Calu3 (cell line): ENCODE data around the gene PAXIP1. TPM values are rescaled to one million over a fixed set of nuclear protein-coding genes. Genes with fewer than 3 reads are reported as not detected.

Source experiments
- BruUV-seq: library from RNA; stranded (reverse); fragments of 400-500 nt; replicated peaks from 2 replicates; lab custom pipeline; 2021; lab: Mats Ljungman, UMichigan
- CTCF ChIA-PET: fragments of 300-600 bp; sonication (Branson Sonifier 250); formaldehyde crosslinking; loops from one replicate; lab custom pipeline; 2022; ENCODE audit warnings: antibody characterized with exemption; lab: Charles Lee
- DNase-seq: peaks from one replicate; pipeline ENCODE4 v3.0.0; 2022
- H3K27ac Mint-ChIP-seq: one replicate; pipeline ENCODE4 v1.8.0; 2022; ENCODE audit warnings: mixed read lengths; ENCODE audit not compliant: unreplicated experiment
- H3K27me3 Mint-ChIP-seq: one replicate; pipeline ENCODE4 v1.8.0; 2022; ENCODE audit warnings: mixed read lengths; ENCODE audit not compliant: unreplicated experiment
- H3K36me3 Mint-ChIP-seq: one replicate; pipeline ENCODE4 v1.8.0; 2022; ENCODE audit warnings: mild to moderate bottlenecking, moderate library complexity, mixed read lengths; ENCODE audit not compliant: insufficient read depth, unreplicated experiment
- H3K4me1 Mint-ChIP-seq: one replicate; pipeline ENCODE4 v1.8.0; 2022; ENCODE audit warnings: mild to moderate bottlenecking, low read depth, mixed read lengths; ENCODE audit not compliant: unreplicated experiment
- H3K4me3 Mint-ChIP-seq: one replicate; pipeline ENCODE4 v1.8.0; 2022; ENCODE audit warnings: mild to moderate bottlenecking, low read depth, moderate library complexity, mixed read lengths; ENCODE audit not compliant: unreplicated experiment
- H3K9me3 Mint-ChIP-seq: one replicate; pipeline ENCODE4 v1.8.0; 2022; ENCODE audit warnings: low read depth, mixed read lengths; ENCODE audit not compliant: unreplicated experiment
- CTCF ChIP-seq: fragments of 200-600 bp; IDR thresholded peaks from one replicate; pipeline ENCODE4 v1.8.0; 2022; ENCODE audit warnings: antibody characterized with exemption; ENCODE audit not compliant: unreplicated experiment
- intact Hi-C: fragments of 100-400 bp; cut with micrococcal nuclease; formaldehyde crosslinking; loops from one replicate; pipeline ENCODE4 v1.10.0; 2022; ENCODE audit not compliant: unreplicated experiment
- total RNA-seq: library from RNA; stranded (reverse); gene quantifications from 2 replicates; pipeline ENCODE4 v1.2.3, GENCODE V29; 2022

Gene PAXIP1
- total RNA-seq, 1 experiment from 2014 or later = 23.1 TPM

- H3K27ac Mint-ChIP-seq = no peak overlapping the region
- H3K4me1 Mint-ChIP-seq = peaks cover 8% of the 10 kb centered on the region
- no TSS peak for BruUV-seq
- DNase-seq = no peak
- intact Hi-C loops = no loop called here
- H3K4me3 Mint-ChIP-seq = no peak overlapping the region
- CTCF ChIA-PET = no interaction called here
- no peaks in the 10 kb centered on the region for H3K27me3 Mint-ChIP-seq
- TF ChIP-seq CTCF = no peak
- H3K9me3 Mint-ChIP-seq = no peaks in the 10 kb centered on the region
- H3K36me3 Mint-ChIP-seq = peaks cover 24% of the 10 kb centered on the region
Observed at GRCh38 chr7:155007947-155008346, 5.0 kb upstream of the PAXIP1 start.

GRCh38 chr7:155003376-155004214 is 671 bp upstream of the PAXIP1 start:
- H3K4me1 Mint-ChIP-seq = no peaks in the 10 kb centered on the region
- no peaks in the 10 kb centered on the region for H3K27me3 Mint-ChIP-seq
- peaks cover 32% of the 10 kb centered on the region for H3K36me3 Mint-ChIP-seq
- peak overlapping the region; percentile 88 for H3K27ac Mint-ChIP-seq
- CTCF ChIA-PET = interaction anchor here (0.7 to 1.0 kb wide), 2 partner anchors 76 to 341 kb away, joined by 3 read pairs; no protein-coding TSS in a partner anchor
- TF ChIP-seq CTCF = no peak
- intact Hi-C loops = loop anchor here (5.0 kb wide), 2 partner anchors 189 to 344 kb away; no protein-coding TSS in a partner anchor
- H3K9me3 Mint-ChIP-seq = no peaks in the 10 kb centered on the region
- BruUV-seq = no TSS peak
- DNase-seq = peak; percentile 83
- H3K4me3 Mint-ChIP-seq = peak overlapping the region; percentile 78

- no peaks in the 10 kb centered on the region for H3K9me3 Mint-ChIP-seq
- peak; percentile 54 for DNase-seq
- no peak overlapping the region for H3K27ac Mint-ChIP-seq
- TF ChIP-seq CTCF = no peak
- no peaks in the 10 kb centered on the region for H3K27me3 Mint-ChIP-seq
- CTCF ChIA-PET = interaction anchor here (1.0 kb wide), 1 partner anchor 342 kb away, joined by 3 read pairs; no protein-coding TSS in a partner anchor
- H3K36me3 Mint-ChIP-seq = peaks cover 32% of the 10 kb centered on the region
- H3K4me3 Mint-ChIP-seq = peak overlapping the region; percentile 78
- H3K4me1 Mint-ChIP-seq = no peaks in the 10 kb centered on the region
- intact Hi-C loops = loop anchor here (5.0 kb wide), 2 partner anchors 190 to 345 kb away; no protein-coding TSS in a partner anchor
- no TSS peak for BruUV-seq
Observed at GRCh38 chr7:155002411-155003091, 373 bp downstream of the PAXIP1 start.

- no peaks in the 10 kb centered on the region for H3K4me1 Mint-ChIP-seq
- BruUV-seq = TSS peak; percentile 27
- H3K27ac Mint-ChIP-seq = peak overlapping the region; percentile 64
- no peak overlapping the region for H3K4me3 Mint-ChIP-seq
- peak; percentile 18 for DNase-seq
- CTCF ChIA-PET = interaction anchor here (0.7 kb wide), 1 partner anchor 362 kb away, joined by 3 read pairs; no protein-coding TSS in a partner anchor
- no peaks in the 10 kb centered on the region for H3K27me3 Mint-ChIP-seq
- peaks cover 32% of the 10 kb centered on the region for H3K36me3 Mint-ChIP-seq
- no peaks in the 10 kb centered on the region for H3K9me3 Mint-ChIP-seq
- intact Hi-C loops = loop anchor here (5.0 kb wide), 2 partner anchors 190 to 345 kb away; no protein-coding TSS in a partner anchor
- no peak for TF ChIP-seq CTCF
Observed at GRCh38 chr7:155001756-155002410, 1.0 kb downstream of the PAXIP1 start.
